ENCODE results near the gene KIAA0513.
"Not testable (repeated sequence)": the region's sequence is repeated elsewhere in the genome, so short reads cannot be mapped to it uniquely, and the experiment has no call there.

Gene KIAA0513

GRCh38 chr16:85046931-85047866 lies 19.6 kb downstream of the KIAA0513 start:
- H3K4me1 ChIP-seq (ENCODE audit: control insufficient read depth, insufficient read depth, low read length) = no peaks in the 10 kb centered on the region
- no peaks in the 10 kb centered on the region for H3K27me3 ChIP-seq (ENCODE audit: control insufficient read depth, insufficient read depth, low read length)
- H3K4me3 ChIP-seq (ENCODE audit: low read depth, low read length) = no peak overlapping the region
- no peaks in the 10 kb centered on the region for H3K9me3 ChIP-seq (ENCODE audit: control insufficient read depth, insufficient read depth, low read length)
- no peaks in the 10 kb centered on the region for H3K36me3 ChIP-seq (ENCODE audit: control insufficient read depth, insufficient read depth, low read length)
- no peak overlapping the region for H3K9ac ChIP-seq (ENCODE audit: low read depth, low read length)

GRCh38 chr16:85047867-85048455 lies 20.4 kb downstream of the KIAA0513 start:
- Histone ChIP-seq H3K9me3 (ENCODE audit: control insufficient read depth, insufficient read depth, low read length) (no peaks in the 10 kb centered on the region), H3K36me3 (ENCODE audit: control insufficient read depth, insufficient read depth, low read length) (no peaks in the 10 kb centered on the region), H3K4me3 (ENCODE audit: low read depth, low read length) (no peak overlapping the region), H3K27me3 (ENCODE audit: control insufficient read depth, insufficient read depth, low read length) (no peaks in the 10 kb centered on the region), H3K4me1 (ENCODE audit: control insufficient read depth, insufficient read depth, low read length) (no peaks in the 10 kb centered on the region), H3K9ac (ENCODE audit: low read depth, low read length) (no peak overlapping the region)

GRCh38 chr16:85048921-85049562 lies 21.4 kb downstream of the KIAA0513 start:
- Histone ChIP-seq H3K4me1 (ENCODE audit: control insufficient read depth, insufficient read depth, low read length) (no peaks in the 10 kb centered on the region), H3K9me3 (ENCODE audit: control insufficient read depth, insufficient read depth, low read length) (no peaks in the 10 kb centered on the region), H3K36me3 (ENCODE audit: control insufficient read depth, insufficient read depth, low read length) (no peaks in the 10 kb centered on the region), H3K27me3 (ENCODE audit: control insufficient read depth, insufficient read depth, low read length) (no peaks in the 10 kb centered on the region), H3K9ac (ENCODE audit: low read depth, low read length) (no peak overlapping the region), H3K4me3 (ENCODE audit: low read depth, low read length) (no peak overlapping the region)

- no peak overlapping the region for H3K4me3 ChIP-seq (ENCODE audit: low read depth, low read length)
- H3K4me1 ChIP-seq (ENCODE audit: control insufficient read depth, insufficient read depth, low read length) = no peaks in the 10 kb centered on the region
- no peaks in the 10 kb centered on the region for H3K36me3 ChIP-seq (ENCODE audit: control insufficient read depth, insufficient read depth, low read length)
- H3K9me3 ChIP-seq (ENCODE audit: control insufficient read depth, insufficient read depth, low read length) = no peaks in the 10 kb centered on the region
- H3K27me3 ChIP-seq (ENCODE audit: control insufficient read depth, insufficient read depth, low read length) = no peaks in the 10 kb centered on the region
- no peak overlapping the region for H3K9ac ChIP-seq (ENCODE audit: low read depth, low read length)
These were observed 22.2 kb downstream of the KIAA0513 start for GRCh38 chr16:85049706-85050305.

- Histone ChIP-seq H3K27me3 (ENCODE audit: control insufficient read depth, insufficient read depth, low read length) (no peaks in the 10 kb centered on the region), H3K4me3 (ENCODE audit: low read depth, low read length) (no peak overlapping the region), H3K4me1 (ENCODE audit: control insufficient read depth, insufficient read depth, low read length) (no peaks in the 10 kb centered on the region), H3K9ac (ENCODE audit: low read depth, low read length) (no peak overlapping the region), H3K9me3 (ENCODE audit: control insufficient read depth, insufficient read depth, low read length) (no peaks in the 10 kb centered on the region), H3K36me3 (ENCODE audit: control insufficient read depth, insufficient read depth, low read length) (no peaks in the 10 kb centered on the region)
These were observed 23.5 kb downstream of the KIAA0513 start for GRCh38 chr16:85051067-85051581.

GRCh38 chr16:85051683-85052082 lies 24.1 kb downstream of the KIAA0513 start:
- Histone ChIP-seq H3K9ac (ENCODE audit: low read depth, low read length) (no peak overlapping the region), H3K4me3 (ENCODE audit: low read depth, low read length) (no peak overlapping the region), H3K27me3 (ENCODE audit: control insufficient read depth, insufficient read depth, low read length) (no peaks in the 10 kb centered on the region), H3K9me3 (ENCODE audit: control insufficient read depth, insufficient read depth, low read length) (no peaks in the 10 kb centered on the region), H3K4me1 (ENCODE audit: control insufficient read depth, insufficient read depth, low read length) (no peaks in the 10 kb centered on the region), H3K36me3 (ENCODE audit: control insufficient read depth, insufficient read depth, low read length) (no peaks in the 10 kb centered on the region)

- Histone ChIP-seq H3K27me3 (ENCODE audit: control insufficient read depth, insufficient read depth, low read length) (no peaks in the 10 kb centered on the region), H3K4me3 (ENCODE audit: low read depth, low read length) (no peak overlapping the region), H3K36me3 (ENCODE audit: control insufficient read depth, insufficient read depth, low read length) (no peaks in the 10 kb centered on the region), H3K9ac (ENCODE audit: low read depth, low read length) (no peak overlapping the region), H3K4me1 (ENCODE audit: control insufficient read depth, insufficient read depth, low read length) (no peaks in the 10 kb centered on the region), H3K9me3 (ENCODE audit: control insufficient read depth, insufficient read depth, low read length) (no peaks in the 10 kb centered on the region)
These were observed 24.9 kb downstream of the KIAA0513 start for GRCh38 chr16:85052536-85052935.

GRCh38 chr16:85054321-85054720 lies 26.7 kb downstream of the KIAA0513 start:
- H3K4me3 ChIP-seq (ENCODE audit: low read depth, low read length); H3K9me3 ChIP-seq (ENCODE audit: control insufficient read depth, insufficient read depth, low read length); H3K36me3 ChIP-seq (ENCODE audit: control insufficient read depth, insufficient read depth, low read length); H3K27me3 ChIP-seq (ENCODE audit: control insufficient read depth, insufficient read depth, low read length); H3K4me1 ChIP-seq (ENCODE audit: control insufficient read depth, insufficient read depth, low read length); H3K9ac ChIP-seq (ENCODE audit: low read depth, low read length): not testable (repeated sequence)

- H3K9me3 ChIP-seq (ENCODE audit: control insufficient read depth, insufficient read depth, low read length) = no peaks in the 10 kb centered on the region
- no peaks in the 10 kb centered on the region for H3K4me1 ChIP-seq (ENCODE audit: control insufficient read depth, insufficient read depth, low read length)
- H3K4me3 ChIP-seq (ENCODE audit: low read depth, low read length) = no peak overlapping the region
- no peak overlapping the region for H3K9ac ChIP-seq (ENCODE audit: low read depth, low read length)
- no peaks in the 10 kb centered on the region for H3K36me3 ChIP-seq (ENCODE audit: control insufficient read depth, insufficient read depth, low read length)
- H3K27me3 ChIP-seq (ENCODE audit: control insufficient read depth, insufficient read depth, low read length) = no peaks in the 10 kb centered on the region
These were observed 27.4 kb downstream of the KIAA0513 start for GRCh38 chr16:85054948-85055492.

GRCh38 chr16:85055493-85056210 lies 28.1 kb downstream of the KIAA0513 start:
- H3K9ac ChIP-seq (ENCODE audit: low read depth, low read length) = no peak overlapping the region
- no peaks in the 10 kb centered on the region for H3K27me3 ChIP-seq (ENCODE audit: control insufficient read depth, insufficient read depth, low read length)
- no peak overlapping the region for H3K4me3 ChIP-seq (ENCODE audit: low read depth, low read length)

More at GRCh38 chr16:85055493-85056210, 28.1 kb downstream of the KIAA0513 start:
- Histone ChIP-seq H3K4me1 (ENCODE audit: control insufficient read depth, insufficient read depth, low read length) (no peaks in the 10 kb centered on the region), H3K36me3 (ENCODE audit: control insufficient read depth, insufficient read depth, low read length) (no peaks in the 10 kb centered on the region), H3K9me3 (ENCODE audit: control insufficient read depth, insufficient read depth, low read length) (no peaks in the 10 kb centered on the region)

Measured in iPS-15b (cell line).